ENCODE results near the gene SYNCRIP.
"Not testable (repeated sequence)": the region's sequence is repeated elsewhere in the genome, so short reads cannot be mapped to it uniquely, and the experiment has no call there.

The SYNCRIP gene

DNA sequence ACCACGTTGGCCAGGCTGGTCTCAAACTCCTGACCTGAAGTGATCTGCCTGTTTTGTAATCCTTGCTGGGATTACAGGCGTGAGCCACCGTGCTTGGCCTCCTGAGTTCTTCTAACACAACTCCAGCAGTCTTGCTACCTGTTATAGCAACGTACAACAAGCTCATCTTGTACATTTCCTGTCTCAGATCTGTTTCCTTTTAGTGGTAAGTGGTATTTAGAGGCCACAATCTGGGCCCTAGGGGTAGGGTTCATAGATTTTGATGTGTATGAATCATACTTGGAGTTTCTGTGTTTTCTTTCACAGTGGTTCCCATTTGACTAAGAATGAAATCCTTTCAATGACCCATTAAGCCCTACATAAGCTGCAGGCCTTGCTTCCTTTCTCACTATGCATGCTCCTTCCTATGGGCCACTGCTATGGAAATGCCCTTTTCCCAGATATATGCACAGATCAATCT is 27.1 kb upstream of the SYNCRIP start:
- DNase-seq: peak; percentile 49

DNA sequence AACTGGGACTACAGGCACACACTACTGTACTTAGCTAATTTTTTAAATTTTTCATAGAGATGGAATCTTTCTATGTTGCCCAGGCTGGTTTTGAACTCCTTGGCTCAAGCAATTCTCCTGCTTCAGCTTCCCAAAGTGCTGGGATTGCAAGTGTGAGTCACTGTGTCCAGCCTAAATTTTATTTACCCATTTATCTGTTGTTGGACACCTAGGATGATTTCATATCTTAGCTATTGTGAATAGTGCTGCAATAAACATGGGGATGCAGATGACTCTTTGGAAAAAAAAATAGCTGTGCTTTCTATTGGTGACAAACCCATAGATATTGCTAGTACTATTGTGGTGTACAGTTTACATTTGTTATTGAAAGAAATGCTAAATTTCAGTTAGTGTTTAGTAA is 19.6 kb upstream of the SYNCRIP start:
- no peak for DNase-seq

DNA sequence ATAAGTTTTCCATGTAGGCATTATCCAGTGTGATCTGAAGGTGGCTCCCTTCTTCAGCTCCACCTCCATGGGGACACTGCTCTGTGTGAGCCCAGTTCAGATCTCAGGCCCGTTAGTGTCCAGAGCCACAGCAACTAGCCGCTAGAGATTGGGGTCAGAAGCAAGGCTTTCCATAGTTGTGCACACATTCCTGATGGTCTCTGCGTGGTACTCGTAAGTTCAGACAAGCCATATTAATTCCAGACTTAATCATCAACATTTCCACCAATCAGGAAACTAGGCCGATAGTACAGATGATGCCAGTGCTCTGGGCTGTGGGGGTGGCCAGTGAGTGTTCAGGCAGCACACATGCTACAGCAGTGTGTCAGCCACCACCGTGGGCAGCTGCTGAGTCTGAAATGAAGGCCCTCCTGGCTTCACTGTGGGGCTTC is 17.5 kb upstream of the SYNCRIP start:
- peak; percentile 32 for DNase-seq

DNA sequence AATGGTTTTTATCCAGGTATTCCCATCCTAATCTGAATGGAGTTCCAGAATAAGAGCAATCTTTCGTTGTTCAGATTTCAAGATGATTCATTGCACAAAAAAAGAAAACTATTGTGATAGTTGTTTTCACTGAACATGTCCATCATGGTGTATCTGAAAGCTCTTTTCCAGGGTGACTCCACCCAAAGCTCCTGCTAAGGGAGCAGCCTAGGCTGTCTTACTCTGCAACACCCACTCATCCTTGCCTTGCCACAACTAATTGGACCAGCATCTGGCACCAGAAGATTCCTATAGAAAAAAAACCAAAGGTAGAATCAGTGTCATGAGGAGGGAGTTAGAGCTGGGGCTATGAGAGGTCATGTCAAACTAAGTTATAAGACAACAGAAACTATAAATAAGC is 7.9 kb upstream of the SYNCRIP start:
- no peak for DNase-seq

DNA sequence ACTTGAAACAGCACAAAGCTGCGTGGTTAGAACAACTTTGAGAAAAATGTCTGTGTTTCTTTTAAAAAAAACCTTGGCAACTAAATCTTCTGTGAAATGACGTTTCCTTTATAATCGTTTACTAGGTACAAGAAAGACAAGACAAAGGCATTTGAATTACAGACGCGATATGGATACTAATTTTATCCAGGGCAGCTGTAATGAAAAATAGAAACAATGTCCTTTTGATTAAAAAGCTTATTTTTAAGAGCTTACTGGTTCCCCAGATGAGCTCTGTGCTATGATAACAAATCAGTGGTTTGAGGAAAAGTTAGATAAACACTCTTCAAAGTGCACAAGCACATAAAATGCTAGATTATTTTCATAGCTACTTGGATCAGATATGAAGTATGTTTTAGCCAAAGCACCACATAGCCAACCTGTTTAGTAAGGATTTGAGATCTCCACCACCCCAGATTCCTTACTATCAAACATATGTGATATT is 1.6 kb upstream of the SYNCRIP start:
- DNase-seq: no peak

DNA sequence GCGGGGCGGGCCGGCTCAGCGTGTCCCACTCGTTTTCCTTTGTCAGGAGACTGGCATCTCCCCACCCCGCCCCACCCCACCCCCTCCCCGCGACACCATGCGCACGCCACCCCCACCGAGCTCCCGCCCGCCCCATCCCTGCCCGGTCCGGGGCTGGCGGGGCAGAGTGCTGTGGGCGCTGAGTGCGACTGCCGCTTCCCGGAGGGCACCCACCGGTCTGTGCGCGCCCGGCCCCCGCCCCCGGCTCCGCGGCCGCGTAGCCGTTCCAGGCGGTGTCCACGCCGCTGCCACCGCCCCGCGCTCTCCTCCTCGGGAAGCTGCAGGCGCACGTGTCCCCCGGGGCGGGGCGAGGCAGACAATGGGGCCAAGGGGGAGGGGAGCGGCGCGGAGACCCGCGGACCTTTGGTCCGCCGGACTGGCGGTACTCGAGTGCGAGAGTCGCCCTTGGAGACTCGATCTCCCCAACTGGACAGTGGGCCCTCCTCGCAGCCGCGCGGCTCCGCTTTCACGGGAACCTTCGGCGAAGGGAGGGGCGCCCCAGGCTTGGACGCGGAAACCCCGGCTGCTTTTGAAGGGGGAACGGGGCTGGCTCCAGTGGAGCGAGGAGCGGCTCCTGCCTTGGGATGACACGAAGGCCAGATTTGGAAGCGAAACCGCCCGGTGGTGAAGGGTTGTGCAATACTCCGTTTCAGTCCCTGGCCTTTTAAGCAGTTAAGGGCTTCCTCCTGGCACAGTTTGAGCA is 1.0 kb upstream of the SYNCRIP start:
- DNase-seq: peak; percentile 85

DNA sequence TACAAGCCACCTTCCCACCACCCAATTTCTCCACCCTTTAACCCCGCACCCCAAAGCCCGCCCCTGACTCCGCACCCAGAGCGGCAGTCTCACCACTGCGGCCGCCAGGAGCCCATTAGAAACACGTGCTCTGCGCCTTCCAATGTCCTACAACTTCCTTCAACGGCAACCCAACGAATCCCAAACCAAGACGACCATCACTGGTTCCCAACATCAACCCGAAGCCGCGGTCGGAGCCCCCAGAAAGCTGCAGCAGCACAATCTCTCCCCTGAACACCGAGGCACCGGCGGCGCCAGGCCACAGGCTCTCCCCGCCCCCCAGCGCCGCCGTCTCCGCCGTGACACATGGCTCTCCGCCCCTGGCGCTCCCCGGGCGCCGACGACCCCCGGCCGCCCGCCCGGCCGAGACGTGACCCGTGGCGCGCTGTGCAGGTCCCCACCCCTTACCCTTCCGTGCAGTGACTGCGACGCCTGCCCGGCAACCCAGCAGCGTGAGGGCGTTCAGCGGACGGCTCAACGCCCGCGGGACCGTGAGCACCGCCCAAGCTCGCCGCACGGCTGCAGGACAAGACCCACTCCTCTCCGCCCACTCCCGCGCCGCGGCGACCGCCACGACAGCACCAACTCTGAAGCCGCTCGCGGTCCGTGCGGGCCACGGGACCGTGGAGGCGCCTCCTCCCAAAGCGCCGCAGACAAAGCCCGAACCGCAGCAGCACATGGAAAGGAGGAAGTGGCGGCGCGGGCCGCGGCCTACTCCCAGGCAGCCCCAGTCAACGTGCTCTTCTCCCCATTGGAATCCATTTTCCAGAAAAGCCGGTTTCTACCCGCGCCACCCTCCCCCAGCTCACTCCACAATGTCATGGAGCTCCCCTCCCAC is 551 bp downstream of the SYNCRIP start:
- DNase-seq: peak; percentile 66

DNA sequence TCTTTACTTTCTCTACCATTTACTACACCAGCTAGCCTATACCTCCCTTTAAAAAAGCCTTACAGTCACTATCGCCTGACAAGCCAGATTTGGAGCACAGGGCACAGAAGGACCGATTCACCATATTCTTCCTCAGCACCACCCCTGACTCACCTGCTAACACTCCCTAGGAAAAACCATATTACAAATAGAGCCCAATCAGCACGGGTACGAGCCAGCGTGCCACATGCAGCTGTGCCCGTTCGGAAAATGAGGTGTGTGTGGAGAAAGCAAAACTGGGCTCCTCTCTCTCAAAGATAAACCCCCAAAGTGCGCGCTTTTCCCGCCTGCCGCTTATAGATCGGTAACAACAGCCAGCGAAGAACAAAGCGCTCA is 1.2 kb downstream of the SYNCRIP start:
- no peak for DNase-seq

DNA sequence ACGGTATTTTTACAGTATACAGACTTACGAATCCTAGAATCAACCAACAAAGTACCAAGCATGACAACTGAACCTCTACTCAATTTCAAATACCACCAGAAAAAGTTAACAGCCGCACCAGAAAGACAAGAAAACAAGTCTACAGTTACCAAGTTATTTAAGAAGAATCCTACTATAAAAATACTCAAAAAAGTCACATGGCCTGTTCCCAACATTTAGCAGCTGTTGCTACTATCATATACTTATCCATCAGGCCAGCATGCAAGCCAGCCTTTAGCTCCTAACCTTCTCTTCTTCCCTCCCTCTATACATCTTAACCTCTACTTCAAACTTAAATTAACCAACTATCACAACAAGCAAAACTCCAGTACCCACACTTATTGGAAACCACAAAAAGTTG is 1.9 kb downstream of the SYNCRIP start:
- DNase-seq: no peak

DNA sequence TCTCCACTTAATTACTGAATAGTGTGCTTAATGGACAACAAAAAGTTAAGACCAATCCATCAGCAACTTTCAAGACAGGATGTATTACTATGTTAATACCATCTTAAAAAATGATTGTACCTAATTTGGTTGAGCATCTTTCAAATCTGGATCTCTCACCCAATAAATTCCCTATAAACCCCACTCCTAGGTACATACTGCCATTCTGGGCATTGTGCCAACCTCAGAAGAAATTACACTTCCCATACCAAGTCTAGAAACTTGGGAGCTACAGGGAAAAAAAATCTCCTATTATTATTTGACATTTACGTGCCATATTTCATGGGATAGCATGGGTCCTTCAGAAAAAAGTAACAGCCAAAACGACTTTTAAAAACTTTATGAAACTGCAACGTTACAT is 5.1 kb downstream of the SYNCRIP start:
- no peak for DNase-seq

DNA sequence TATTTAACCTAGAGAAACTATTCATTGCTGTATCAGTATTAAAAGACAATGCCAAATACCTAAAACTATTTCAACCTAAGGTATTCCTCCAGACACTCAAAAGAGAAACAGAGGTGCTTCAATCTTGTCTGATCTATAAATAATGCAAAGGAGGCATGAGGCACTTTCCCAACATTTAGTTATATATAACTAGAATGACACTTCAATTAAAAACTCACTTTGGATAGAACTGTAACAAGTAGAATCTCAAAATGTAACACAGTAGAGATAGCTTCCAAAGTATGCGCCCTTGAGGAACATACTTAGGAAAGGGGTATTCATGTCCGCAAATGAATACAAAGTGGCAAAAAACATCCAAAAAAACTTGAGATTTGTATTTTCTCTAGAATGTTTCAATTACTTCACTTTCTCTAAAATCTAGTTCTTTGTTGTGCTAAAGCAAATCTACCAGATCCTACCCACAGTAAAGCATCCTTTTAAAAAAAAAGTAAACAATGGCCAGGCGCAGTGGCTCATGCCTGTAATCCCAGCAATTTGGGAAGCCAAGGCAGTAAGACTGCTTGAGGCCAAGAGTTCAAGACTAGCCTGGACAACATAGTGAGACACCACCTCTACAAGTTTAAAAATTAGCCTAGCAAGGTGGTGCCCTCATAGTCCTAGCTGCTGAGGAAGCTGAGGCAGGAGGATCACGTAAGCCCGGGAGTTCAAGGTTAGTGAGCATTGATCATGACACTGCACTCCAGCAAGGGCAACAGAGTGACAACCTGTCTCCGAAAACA is 10.3 kb downstream of the SYNCRIP start:
- no peak for DNase-seq

DNA sequence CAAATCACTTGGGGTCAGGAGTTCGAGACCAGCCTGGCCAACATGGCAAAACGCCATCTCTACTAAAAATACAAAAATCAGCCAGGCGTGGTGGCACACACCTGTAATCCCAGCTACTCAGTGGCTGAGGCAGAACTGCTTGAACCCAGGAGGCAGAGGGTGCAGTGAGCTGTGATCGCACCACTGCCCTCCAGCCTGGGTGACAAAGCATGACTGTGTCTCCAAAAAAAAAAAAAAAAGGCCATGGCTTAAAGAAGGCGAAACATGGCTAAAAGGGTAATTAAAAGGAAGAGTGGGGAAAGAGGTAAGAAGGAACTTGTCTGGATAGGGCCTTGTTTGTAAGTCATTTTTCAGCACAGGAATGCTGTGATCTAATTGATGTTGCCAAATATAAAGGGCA is 11.6 kb downstream of the SYNCRIP start:
- not testable (repeated sequence) for DNase-seq

DNA sequence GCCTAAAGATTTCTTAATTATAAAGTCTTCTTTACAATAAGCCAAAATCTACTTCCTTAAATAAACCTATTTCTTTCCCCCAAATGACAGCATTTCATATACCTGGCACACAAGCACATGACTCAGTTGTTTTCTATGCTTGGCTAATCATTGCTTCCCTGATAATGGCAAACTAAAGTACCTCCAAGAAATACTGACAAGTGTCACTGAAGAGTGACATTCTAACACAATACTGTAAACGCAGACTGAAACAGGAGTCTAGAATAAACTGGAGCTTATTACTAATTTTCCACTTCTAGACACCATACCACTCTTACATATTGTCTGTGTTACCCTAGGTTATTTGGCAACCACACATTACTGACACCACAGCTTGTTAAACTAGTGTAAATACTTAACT is 14.3 kb downstream of the SYNCRIP start:
- DNase-seq: no peak

DNA sequence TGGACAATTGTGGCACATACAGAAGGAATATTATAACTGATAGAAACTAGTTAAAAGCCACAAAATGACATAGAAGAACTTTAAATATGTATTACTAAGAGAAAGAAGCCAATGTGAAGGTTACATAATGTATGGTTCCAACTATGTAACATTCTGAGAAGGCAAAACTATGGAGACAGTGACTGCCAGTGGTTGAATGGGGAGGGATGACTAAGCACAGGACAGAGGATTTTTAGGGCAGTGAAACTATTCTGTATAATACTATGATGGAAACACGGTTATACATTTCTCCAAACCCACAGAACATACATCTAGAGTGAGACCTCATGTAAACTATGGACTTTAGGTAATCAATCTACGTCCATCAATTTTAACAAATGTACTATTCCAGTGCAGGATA is 22.4 kb downstream of the SYNCRIP start:
- DNase-seq: no peak

DNA sequence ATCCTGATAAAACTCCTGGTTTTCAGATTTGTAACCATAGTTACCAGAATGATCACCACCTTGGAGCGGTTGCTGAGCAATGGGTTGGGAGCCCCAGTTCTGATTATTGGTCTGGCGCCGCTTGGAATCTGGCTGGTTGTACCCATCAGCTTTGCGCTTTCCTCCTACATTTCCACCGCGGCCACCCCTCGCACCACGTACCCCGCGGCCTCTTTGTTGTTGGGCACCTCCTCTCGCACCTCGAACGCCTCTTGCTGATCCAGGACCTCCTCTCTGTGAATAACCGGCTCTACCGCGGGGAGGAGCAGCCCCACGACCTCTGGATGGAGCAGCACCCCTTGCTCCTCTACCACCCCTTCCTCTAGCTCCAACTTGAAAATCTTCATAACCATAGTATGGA is 27.9 kb downstream of the SYNCRIP start:
- no peak for DNase-seq

DNA sequence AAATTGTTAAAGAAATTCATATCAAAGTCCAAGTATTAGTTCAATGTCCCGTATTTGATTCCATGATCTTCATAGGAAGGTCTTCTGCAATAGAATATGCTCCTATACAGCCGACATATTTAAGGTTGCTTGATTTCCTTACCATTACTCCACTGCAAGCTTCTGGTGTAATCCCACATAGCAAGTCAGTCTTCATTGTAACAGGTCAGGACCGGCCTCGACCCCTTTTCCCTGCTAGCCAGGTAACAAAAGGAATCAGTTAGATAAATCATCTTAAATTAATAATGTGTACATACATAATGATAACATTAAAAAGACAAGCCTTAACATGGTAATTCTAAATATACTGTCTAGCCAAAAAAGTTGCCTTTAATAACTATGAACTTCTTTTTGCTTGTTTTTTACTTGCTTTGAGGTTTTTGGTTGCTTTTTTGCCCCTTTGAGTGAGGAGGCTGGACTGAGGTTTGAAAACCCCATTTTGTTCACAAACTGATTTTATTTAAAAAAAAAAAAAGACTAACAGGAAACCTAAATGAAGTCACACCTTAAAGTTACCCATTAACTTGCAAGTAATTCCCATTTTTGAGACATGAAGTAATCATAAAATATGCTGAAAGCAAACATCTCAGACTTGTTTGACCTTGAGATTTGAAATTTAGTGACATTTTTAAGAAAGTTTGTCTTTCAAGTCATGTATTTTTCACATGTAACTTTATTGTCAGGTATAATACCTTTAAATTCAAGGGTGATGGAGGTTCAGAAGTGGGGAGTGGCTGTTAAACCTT is 29.8 kb downstream of the SYNCRIP start:
- DNase-seq: no peak

DNA sequence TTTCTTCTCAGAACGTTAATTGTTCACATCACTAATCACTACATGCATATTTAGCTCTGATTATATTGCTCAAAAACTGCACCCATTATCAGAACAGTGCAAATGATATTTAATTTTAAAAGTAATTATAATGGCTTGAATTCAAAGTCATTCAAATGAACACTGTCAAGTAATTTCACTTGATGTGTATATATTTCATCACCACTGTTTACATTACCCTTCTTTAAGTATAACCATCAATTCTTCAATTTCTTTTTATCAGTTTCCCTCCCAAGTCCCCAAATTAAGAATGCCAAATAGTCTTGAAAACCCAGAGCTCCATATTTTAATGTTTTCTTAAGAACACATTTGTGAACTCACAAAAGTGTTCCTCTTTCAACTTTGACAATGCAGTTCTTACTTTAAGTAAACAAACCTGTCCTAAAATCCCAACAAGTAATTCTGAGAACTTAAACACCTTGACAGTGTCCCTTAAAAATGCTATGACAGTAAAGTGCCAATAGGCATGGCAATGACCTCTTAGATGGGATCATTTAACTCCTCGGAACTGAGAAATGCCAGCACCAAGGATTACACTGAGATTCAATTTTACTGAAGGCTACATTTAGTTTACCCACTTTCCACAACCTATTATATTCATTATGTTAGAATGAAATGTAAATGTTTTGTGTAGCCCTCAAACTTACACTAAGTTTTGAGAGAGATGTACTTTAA is 32.3 kb downstream of the SYNCRIP start:
- no peak for DNase-seq

DNA sequence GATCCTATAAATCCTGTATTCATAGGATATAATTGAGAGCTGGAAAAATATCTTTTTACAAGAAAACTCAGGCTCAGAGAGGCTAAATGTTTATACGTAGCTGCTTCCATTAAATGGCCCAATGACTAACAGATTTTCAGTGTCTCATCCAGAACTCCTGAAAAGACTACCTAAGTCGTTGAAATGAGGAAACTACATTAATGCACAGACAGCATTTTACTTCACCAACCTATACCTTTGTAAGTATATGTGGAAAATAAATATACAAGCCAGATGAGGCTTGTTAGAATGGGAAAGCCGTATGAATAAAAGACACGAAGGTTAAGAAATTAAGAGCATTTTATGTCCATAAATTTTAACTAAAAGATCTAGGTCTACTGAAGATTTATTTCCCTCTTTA is 40.6 kb downstream of the SYNCRIP start:
- no peak for DNase-seq

DNA sequence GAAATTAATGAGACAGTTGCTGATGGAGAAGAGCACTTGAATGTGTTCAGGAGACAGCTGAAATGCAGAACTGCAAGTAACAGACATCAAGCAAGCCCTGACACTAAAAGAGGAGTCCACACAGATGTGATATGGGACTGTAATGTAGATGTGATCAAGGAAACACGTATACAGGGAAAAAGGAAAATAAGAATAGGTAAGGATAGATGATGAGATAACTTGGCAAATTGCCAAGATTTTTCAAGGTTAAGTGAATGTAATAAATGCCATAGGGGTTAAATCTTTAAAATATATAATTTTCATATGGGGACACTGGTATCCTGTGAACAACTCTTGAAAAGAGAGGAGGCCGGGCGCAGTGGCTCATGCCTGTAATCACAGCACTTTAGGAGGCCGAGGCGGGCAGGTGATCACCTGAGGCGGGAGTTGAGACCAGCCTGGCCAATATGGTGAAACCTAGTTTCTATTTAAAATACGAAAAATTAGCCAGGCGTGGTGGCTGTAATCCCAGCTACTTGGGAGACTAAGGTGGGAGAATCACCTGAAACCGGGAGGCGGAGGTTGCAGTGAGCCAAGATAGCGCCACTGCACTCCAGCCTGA is 41.9 kb downstream of the SYNCRIP start:
- no peak for DNase-seq

DNA sequence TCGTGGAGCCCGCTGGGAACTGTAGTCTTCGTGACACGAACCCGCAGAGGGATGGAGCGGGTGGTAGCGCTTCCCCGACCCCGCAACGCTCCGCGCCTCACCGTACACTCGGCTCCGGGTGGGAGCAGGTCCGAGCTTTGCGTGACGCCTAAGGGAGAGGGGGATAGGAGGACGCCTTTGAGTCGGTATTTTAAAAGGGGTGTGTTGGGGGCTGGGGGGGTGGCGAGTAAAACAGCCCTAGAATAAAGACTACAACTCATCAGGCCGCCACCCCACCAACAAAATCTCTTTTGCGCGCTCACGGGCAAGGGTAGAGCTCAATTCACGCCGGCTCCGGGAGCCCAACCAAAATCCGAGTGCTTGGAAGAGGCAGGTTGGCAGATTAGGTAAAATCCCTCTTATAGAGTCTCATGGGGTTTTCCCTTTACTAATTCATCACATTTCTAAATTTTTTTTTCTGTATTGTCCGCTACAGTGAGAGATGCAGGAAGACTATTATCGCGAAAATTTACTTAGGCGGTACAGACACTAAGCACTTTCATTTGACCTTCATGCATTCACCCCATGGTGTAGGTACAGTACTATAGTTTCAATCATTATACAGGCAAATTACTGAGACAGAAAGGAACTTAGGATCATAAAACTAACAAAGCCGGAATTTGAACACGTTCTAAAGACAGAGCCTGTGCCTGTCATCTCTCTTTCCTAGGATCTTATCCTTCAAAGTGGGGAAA is 48.3 kb downstream of the SYNCRIP start:
- peak; percentile 69 for DNase-seq
